HG03064 (cell line): ENCODE measurements around the gene SDSL.

ENCODE experiments used
- ATAC-seq: cut with Tn5 transposase; IDR thresholded peaks from one replicate; pipeline ENCODE4 v1.9.1; 2021; ENCODE audit warnings: low read depth; ENCODE audit not compliant: unreplicated experiment

SDSL gene, protein sequence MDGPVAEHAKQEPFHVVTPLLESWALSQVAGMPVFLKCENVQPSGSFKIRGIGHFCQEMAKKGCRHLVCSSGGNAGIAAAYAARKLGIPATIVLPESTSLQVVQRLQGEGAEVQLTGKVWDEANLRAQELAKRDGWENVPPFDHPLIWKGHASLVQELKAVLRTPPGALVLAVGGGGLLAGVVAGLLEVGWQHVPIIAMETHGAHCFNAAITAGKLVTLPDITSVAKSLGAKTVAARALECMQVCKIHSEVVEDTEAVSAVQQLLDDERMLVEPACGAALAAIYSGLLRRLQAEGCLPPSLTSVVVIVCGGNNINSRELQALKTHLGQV

DNA sequence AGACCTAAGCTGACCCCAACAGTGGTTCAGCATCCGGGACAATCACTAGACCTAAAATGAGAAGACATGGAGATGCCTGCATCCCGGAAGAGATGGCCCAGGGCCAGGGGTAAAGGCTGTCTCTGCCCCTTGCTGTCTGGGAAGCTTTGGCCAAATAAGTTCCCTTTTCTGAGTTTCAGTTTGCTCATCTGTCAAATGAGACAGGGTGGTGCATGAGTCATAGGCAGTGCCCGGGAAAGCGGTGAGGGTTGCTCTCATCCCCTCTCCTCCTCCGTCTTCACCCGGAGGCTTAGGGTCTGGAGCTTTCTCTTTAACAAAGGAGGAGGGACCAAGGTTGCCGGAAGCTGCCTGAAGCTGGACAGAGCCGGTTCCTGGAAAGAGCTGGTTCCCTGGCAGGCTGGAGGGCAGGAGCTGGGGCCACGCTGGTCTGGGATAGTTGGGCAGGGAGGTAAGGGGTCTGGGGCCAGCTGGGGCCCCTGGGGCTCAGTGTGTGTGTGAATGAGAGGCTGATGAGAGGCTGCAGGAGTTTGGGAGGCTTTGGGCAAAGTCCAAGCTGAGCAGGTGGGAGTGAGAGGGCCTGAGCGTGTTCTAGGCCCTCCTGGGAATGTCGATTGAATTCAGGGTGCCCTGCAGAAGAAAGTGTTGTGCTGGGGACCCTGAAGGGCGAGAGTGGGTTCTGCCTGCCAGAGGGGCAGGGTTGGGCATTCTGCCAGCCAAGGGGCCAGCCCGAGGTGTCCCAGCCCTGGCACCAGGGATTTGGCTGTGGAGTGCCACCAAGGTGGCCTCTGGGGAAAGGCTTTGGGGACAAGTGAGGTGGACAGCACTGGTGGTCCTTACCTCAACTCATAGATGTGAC is at the start of gene SDSL:
Gene SDSL, plus strand, starts transcription at position 351 of the 856 bp plus-strand sequence. CDS start 5,603 bp downstream, outside the sequence.
- ATAC-seq, result peak; percentile 90

DNA sequence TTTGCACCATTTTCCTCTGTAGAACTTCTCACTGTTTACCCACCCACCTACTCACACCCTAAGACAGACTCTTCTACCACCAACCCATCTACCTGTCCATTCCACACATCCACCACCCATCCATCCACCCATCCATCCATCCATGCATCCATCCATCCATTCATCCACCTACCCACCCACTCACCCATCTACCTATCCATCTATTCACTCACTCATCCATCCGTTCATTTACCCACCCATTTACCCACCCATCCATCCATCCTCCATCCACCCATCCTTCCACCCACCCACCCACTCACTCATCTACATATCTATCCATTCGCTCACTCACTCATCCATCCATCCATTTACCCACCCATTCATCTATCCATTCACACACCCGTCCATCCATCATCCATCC is 48.7 kb upstream of the SDSL start:
- ATAC-seq, result no peak

DNA sequence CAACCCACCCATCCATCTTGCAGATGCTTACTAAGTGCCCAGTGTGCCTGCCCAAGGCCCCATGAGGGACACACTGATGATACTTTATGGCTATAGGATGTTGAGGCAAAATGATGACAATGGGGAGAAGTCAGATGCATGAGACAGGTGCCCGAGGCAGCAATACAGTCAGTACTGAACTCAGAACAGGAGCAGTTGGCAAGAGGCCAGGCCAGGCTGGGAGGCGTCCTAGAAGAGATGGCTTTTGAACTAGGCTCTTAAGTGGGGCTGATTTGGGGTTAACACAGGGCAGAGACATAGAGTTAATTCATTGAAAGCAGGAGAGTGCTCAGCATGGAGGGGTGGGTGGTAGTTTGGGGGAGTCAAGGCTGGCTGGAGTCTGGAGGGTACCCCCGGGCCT is 48.2 kb upstream of the SDSL start:
- ATAC-seq, result no peak

DNA sequence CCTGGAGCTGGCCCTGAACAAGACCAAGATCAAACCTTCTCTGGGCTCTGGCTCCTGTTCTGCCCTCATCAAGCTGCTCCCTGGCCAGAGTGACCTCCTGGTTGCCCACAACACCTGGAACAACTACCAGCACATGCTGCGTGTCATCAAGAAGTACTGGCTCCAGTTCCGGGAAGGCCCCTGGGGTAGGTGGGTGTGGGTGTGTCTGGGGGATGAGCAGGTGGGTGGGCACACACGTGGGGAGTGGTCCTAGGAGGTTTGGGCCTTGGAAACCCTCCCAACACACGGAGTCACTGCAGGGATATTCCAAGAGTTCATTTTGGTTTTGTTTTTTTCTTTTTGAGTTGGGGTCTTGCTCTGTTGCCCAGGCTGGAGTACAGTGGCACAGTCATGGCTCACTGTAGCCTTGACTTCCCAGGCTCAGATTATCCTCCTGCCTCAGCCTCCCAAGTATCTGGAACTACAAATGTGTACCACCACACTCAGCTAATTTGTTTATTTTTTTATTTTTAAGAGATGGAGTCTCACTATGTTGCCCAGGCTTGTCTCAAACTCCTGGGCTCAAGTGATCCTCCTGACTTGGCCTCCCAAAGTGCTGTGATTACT is 47.3 kb upstream of the SDSL start:
- no peak for ATAC-seq

DNA sequence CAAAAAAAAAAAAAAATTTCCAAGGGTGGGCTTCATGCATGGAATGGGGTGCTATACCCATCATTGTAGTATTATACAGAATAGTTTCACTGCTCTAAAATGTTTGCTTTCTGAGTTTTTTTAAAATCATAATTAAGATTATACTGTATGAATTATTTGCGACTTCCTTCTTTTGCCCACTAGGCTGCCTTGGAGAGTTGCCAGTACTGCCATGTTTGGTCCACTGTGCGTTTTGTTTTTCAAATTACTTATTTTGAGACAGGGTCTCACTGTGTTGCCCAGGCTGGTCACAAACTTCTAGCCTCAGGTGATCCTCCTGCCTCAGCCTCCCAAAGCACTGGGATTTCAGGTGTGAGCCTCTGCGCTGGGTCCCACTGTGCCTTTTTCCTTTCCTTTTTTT is 43.9 kb upstream of the SDSL start:
- no peak for ATAC-seq

DNA sequence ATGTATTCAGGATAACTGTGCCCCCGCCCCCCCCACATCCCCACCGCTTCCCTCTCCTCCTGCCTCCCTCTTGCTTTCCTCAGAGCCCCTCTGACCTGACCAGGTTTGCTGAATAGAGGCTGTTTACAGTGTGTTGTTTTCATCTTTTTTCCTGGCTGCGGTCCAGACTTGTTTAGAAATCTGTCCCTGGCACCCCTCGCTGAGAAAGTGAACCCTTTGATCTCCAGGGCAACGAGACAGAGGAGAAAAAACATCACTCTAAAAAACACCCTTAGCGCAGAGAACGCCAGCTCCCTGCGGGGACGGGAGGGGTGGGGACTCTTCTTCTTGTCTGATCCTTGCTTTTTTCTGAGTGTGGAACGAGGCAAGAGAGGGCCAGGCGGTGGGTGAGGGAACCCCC is 41.0 kb upstream of the SDSL start:
- ATAC-seq, result no peak

DNA sequence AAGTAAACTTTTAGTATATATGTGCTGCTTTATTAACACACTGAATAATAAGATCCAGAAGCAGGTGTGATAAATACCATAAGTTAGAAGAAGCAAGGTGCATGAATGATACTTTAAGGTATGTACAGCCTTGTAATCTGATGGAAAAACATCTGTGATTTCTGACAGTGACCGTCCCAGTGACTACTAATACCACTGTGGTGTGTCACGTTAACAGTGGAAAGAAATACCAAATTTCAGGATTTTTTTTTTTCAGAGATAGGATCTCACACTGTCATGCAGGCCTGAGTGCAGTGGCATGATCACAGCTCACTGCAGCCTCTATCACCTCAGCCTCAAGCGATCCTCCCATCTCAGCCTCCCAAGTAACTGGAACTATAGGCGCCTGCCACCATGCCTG is 40.0 kb upstream of the SDSL start:
- ATAC-seq, result no peak

DNA sequence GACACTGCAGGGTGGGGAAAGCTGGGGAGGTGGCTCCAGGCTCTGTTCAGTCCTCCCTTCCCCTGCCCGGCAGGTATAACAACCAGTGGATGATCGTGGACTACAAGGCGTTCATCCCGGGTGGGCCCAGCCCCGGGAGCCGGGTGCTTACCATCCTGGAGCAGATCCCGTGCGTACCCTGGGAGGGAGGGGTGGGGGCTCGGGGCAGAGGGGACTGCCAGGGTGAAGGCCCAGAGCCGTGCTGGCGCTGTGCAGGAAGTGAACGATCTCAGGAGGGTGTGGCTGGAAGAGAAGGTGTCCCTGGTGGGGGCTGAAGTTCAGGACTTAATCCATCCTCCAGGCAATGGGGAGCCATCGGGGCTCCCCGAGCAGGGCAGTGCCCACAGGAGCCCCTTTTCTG is 37.4 kb upstream of the SDSL start:
- no peak for ATAC-seq

DNA sequence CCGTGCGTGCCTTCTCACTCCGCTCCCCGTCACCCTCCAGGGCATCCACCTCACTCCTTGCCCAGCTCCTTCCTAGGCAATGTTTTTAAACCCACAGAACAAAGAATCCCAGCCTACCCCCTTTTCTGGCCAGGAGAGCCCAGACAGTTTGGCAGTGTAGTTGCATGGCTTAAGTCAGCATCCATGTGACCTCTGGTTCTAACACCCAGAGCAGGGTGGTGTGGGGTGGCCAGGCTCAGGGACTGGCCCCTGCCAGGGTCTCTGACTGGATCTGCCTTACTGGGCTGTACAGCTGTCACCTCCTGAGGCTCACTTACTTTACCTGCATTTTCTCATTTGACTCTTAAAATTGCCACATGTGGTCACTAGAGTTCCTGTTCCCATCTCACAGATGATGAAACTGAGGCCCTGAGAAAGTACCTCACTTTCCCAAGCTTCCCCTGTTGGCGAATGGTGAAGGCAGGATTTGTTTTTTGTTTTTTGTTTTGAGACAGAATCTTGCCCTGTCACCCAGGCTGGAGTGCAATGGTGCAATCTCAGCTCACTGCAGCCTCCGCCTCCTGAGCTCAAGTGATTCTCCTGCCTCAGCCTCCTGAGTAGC is 36.8 kb upstream of the SDSL start:
- no peak for ATAC-seq

DNA sequence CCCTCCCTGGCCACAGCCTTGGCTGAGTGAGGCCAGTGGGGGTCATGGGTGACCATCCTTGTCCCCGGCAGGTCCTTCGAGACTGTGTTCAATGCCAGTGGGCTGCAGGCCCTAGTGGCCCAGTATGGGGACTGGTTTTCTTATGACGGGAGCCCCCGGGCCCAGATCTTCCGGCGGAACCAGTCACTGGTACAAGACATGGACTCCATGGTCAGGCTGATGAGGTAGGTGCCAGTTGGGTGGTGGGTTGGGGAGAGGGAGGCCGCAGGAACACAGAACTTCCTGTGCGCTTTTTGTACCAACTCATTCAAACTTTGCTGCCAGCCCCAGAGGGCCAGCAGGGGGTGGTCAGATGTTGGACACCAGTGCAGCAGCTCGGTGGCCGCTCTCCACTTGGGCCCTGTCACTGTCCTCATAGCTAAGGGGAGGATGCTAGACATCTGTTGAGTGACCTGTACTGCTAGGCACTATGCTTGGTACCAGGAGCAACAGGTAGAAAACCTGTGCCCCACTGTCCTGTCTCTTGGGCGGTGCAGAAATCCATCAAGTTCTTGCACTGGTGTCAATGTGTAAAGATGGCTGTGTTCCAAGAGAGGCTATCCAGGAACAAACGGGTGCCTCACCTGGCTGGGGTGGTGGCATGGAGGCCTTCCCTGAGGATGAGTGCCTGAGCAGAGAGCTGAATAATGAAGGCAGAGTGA is 35.2 kb upstream of the SDSL start:
- ATAC-seq, result no peak

DNA sequence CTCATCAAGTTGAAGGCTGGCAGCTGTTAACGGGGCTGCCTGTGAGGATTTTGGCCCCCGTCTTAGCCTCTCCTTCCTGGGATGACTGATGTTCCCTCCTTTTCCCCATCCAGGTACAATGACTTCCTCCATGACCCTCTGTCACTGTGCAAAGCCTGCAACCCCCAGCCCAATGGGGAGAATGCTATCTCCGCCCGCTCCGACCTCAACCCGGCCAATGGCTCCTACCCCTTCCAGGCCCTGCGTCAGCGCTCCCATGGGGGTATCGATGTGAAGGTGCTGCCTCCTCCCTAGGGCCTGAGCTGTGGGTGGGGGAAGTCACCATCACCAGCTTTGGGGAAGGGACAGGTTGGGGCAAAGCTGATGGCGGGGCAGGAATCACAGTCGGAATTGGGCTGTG is 34.5 kb upstream of the SDSL start:
- ATAC-seq, result no peak

DNA sequence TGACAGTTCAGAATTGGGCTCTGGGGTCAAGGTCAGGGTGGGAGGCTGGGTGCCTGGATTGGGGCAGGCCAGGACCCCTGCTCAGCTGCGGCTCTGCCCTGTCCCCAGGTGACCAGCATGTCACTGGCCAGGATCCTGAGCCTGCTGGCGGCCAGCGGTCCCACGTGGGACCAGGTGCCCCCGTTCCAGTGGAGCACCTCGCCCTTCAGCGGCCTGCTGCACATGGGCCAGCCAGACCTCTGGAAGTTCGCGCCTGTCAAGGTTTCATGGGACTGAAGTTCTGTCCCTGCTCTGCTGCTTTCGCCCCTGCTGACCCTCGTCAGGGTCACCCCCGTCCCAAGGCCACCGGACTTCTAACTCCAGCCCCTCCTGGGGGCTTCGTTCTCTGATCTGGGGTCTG is 33.8 kb upstream of the SDSL start:
- ATAC-seq, result no peak

DNA sequence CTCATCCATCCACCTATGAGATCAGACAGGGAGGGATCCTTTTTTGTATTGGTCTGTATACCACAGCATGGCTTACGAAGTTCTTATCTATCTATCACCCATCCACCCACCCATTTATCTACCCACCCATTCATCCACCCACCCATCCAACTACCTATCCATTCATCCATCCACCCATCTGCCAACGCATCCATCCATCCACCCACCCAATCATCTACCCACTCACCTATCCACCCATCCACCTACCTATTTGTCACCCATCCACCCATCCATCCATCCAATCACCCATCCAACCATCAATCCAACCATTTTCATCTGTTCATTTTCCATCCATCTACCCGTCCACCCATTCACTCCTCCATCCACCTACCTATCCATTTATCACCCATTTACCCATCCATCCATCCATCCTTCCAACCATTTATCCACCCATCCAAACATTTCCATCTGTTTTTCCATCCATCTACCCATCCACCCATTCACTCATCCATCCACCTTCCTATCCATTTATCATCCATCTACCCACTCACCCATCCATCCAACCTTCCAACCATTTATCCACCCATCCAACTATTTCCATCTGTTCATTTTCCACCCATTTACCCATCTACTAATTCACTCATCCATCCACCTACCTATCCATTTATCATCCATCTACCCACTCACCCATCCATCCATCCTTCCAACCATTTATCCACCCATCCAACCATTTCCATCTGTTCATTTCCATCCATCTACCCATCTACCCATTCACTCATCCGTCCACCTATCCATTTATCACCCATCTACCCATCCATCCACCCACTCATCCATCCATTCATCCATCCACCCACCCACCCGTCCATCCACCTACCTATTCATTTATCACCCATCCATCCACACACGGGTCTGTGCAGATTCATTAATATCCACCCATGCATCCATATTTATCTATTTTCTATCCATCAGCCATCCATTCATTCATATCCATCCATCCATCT is 31.8 kb upstream of the SDSL start:
- ATAC-seq, result no peak

DNA sequence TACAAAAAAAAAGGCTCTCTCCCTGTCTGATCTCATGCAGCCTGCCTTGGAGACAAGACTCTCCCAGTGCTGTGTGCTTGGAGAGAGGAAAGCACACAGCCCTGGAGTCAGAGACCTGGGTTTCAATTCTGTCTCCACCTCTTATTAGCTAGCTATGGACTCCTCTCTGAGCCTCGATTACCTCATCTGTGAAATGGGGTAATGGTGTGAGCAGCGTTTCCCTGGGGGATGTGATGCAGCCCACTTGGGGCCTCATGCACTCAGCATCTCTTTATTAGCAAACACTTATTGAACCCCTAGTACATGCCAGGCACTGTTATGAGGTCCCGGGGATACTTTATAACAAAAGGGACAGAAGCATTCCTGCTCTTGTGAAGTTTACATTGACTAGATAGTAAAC is 31.0 kb upstream of the SDSL start:
- ATAC-seq, result no peak

DNA sequence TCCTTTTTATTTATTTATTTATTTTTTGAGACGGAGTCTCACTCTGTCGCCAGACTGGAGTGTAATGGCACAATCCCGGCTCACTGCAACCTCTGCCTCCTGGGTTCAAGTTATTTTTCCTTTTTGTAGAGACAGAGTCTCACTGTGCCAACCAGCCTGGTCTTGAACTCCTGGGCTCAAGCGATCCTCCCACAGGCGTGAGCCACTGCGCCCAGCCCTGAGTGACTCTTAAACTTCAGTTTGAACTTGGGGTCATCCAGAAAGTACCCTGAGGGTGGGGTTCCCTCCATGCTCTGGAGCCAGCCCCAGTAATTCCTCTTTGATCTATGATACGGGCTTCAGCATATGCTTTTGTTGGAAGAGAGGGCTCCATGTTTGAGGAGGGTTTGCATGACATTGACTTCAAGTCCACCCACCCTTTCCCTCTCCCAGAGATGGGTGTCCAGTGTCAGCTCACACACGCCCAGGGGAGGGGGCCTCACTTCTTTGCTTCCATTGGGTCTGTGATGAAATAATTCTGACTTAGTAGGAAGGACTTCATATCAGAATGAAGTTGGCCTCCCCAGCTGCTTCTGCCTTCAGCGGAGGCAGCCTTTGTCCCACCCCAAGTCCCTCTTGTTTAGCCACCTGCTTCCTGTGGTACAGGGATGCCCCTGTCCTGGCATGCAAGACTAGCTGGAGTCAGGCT is 30.4 kb upstream of the SDSL start:
- no peak for ATAC-seq

DNA sequence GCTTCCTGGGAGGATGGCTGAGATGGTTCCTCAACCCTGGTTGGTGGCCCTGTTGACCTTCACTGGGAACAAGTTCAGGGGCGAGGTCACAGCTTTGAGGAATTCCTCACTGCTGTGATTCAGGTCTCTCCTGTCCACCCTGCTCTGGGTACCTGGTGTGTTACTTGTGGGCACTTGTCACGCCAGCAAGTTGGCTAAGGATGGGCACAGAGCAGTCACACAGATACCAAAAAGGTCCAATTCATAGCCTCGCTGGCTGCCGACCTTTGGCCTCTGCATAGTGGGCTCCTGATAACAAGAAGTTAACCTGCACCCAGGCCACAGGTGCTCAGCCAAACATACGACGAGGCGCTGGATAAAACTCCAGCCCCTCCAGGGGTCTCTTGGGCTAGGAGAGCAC is 29.7 kb upstream of the SDSL start:
- ATAC-seq, result no peak

DNA sequence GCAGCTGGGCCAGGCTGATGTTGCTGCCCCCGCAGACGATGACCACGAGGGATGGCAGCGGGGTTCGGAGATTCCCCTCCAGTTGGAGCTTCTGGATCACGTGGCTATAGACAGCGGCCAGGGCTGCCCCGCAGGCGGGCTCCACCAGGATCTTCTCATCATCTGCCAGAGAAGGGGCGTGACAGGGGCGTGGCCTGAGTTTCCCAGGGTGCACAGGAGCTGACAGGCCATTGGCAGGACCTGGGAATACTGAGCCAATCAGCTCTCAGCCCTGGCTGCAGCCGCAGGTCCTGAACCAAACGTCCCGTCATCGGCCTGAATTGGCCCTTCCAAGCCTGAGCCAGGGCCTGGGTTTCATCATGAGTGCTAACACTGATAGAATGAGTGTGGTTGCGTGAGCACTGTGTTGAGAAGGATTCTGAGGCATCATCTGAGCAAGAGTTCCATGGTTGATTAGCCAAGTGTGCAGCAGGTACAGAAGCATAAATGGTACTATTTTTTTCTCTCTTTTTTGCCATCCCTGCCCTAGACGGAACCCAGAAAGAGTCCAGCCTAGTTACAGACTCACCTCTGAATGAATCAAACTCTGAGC is 29.1 kb upstream of the SDSL start:
- ATAC-seq, result no peak

DNA sequence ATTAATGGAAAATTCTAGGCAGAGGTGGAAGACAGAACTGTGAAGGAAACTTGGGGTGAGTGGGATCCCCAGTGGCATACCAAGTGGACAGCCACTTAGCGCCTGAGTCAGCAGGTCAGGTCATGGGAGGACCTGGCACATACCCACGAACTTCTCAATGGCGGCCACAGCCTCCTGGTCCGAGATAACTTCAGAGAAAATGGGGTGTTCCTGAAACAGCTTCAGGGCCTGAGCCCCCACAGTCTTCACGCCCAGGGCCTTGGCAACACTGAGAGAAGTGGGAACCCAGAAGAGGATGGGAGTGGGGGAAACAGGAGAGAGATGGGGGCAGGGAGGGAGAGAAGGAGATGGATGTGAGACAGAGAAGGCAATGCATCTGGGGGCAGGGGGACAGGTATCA is 28.4 kb upstream of the SDSL start:
- no peak for ATAC-seq

DNA sequence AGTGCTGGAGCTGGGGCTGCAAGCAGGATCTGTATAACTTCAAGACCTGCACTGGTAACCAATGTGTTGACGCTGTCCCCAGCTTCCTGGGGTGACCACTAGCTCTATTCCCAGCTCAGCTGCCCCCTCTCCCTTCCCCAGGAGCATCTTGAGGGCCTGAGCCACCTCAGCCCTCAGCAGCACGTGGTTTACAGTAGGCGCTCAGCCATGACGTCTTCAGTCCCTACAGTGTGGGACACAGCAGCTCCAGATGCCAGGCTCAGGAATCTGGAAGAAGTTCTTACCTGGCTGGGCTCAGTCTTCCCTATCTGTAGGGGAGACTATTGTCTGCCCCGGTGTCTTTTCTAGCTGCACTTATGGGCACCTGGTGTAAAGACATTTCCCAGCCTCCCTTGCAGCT is 27.1 kb upstream of the SDSL start:
- no peak for ATAC-seq
